ENCODE results near the gene NTRK1.
"Not testable (repeated sequence)": the region's sequence is repeated elsewhere in the genome, so short reads cannot be mapped to it uniquely, and the experiment has no call there.

The NTRK1 gene

GRCh38 chr1:156921053-156921529, 60.4 kb downstream of the NTRK1 start:
- no peak for DNase-seq

GRCh38 chr1:156922986-156923669, 62.5 kb downstream of the NTRK1 start:
- no peak for DNase-seq

- no peak for DNase-seq
Observed at GRCh38 chr1:156923670-156924477, 63.2 kb downstream of the NTRK1 start.

- DNase-seq, result no peak
Observed at GRCh38 chr1:156924478-156925153, 64.0 kb downstream of the NTRK1 start.

GRCh38 chr1:156925154-156926010, 64.7 kb downstream of the NTRK1 start:
- no peak for DNase-seq

GRCh38 chr1:156926175-156926574, 65.5 kb downstream of the NTRK1 start:
- peak; percentile 39 to 59 for DNase-seq

GRCh38 chr1:156926695-156927094, 66.0 kb downstream of the NTRK1 start:
- DNase-seq, result not testable (repeated sequence)

GRCh38 chr1:156927215-156928042, 66.8 kb downstream of the NTRK1 start:
- DNase-seq, result peak; percentile 70 to 80

GRCh38 chr1:156928043-156928602, 67.5 kb downstream of the NTRK1 start:
- DNase-seq, result no peak

- DNase-seq, result no peak
Observed at GRCh38 chr1:156929596-156930238, 69.1 kb downstream of the NTRK1 start.

- DNase-seq, result no peak
Observed at GRCh38 chr1:156930483-156930882, 69.8 kb downstream of the NTRK1 start.
